ENCODE results near the gene PPIL3.
"Not testable (repeated sequence)": the region's sequence is repeated elsewhere in the genome, so short reads cannot be mapped to it uniquely, and the experiment has no call there.

PPIL3 gene

GRCh38 chr2:200888704-200889625 is at the start of gene PPIL3, which contains the start of gene NIF3L1:
PPIL3 (minus strand) TSS chr2:200889077; CDS start chr2:200887615, 1,462 bp downstream.
NIF3L1 (plus strand) TSS chr2:200889371; CDS start chr2:200891944, 2,573 bp downstream.
- peak; percentile 96 for DNase-seq (ENCODE audit: low spot score)

DNA sequence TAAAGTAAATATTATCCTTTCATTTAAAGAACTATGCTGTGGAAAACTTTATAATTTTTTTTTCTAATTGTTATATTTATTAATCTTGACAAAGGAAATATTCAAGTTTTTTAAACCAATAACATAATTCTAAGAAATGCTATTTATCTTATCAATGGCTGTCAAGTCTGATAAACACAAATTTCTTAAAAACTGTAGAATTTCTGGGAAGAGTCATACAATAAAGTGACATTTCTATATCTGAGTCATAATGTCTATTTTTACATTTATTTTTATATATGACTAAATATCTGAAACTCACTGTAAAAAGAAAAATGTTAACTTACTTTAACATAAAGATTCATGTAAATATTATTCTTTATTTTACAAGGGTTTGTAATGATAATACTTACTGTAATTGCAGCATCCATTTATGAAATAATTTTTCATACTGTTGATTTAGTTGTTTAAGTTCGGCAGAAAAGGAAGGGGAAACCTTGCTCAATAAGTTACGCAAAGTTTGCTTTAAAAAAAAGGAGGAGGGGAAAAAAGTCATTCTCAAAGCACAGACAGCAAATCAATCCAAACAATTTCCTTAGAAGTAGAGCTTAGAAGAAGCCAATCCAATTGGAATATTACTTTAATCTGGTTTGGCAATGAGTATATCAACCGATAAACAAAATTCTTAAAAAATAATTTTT is 42.2 kb upstream of the PPIL3 start:
- DNase-seq (ENCODE audit: low spot score) = no peak

DNA sequence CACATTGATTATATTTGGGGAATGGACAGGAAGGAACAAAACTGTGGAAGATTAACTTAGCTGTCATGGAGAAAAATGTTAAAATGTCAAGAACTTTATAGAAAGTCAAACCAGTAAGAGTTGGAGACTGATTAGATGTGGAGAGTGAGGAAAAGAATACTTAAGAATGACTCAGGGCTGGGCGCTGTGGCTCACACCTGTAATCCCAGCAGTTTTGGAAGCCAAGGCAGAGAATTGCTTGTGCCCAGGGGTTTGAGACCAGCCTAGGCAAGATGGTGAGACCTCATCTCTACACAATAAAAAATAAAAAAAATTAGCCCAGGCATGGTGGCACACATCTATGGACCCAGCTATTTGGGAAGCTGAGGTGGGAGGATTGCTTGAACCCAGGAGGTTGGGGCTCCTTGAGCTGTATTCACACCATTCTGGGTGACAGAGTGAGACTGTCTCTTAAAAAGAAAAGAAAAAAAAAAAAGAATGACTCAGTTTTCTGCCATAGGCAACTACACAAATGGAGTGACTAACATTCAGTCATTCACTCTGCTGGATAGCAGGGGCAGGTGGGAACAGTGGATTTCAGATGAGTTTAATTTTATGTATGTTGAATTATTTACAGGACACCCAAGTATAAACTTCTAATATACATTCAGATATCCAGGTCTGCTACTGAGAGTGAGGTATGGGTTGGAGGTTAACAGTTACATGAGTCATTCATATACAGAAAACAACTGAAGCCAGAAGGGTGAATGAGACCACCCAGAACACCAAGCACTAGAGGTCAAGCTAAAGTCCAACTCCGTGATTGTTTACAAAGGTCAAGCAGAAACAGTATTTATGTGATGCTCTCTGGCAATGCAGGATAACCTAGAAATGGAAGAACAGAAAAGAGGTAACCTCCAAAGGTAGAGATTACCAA is 40.7 kb upstream of the PPIL3 start:
- DNase-seq (ENCODE audit: low spot score) = no peak

DNA sequence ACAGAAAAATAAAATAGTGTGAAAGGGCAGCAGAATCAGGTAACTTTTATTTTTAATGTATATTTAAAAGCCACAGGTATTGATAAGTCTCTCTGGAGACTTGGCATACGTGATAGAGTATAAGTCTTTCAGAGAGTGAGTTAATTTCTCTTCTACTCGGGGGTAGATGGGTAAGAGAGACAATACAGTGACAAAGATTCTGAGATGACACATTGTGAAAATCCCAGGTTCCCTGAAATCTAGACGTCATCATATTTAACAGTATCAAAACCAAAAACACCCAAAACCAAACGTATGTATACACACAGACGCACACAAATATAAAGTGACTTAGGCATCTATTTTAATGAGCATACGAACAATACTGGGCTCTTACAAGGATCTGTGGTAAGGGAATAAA is 33.6 kb upstream of the PPIL3 start:
- no peak for DNase-seq (ENCODE audit: low spot score)

DNA sequence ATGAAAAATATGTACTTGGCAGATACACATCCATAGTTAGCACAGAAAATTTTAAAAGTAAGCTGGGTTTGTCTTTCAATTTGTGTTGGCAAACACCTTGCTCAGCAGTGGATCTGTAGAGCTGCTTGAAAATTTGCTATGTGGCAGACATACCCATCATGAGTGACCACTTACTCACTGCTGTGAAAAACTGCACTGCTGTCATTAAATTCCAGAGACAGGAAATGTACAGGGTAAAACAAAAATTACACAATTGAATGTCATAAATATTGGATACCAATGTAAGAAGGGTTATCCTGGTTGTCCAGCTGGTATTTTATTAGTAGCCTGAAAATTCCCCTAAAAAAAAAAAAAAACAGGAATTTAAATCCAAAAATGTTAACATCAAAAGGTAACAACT is 24.8 kb upstream of the PPIL3 start:
- no peak for DNase-seq (ENCODE audit: low spot score)

- no peak for DNase-seq (ENCODE audit: low spot score)
These were observed 21.1 kb upstream of the PPIL3 start for GRCh38 chr2:200909958-200910357.

DNA sequence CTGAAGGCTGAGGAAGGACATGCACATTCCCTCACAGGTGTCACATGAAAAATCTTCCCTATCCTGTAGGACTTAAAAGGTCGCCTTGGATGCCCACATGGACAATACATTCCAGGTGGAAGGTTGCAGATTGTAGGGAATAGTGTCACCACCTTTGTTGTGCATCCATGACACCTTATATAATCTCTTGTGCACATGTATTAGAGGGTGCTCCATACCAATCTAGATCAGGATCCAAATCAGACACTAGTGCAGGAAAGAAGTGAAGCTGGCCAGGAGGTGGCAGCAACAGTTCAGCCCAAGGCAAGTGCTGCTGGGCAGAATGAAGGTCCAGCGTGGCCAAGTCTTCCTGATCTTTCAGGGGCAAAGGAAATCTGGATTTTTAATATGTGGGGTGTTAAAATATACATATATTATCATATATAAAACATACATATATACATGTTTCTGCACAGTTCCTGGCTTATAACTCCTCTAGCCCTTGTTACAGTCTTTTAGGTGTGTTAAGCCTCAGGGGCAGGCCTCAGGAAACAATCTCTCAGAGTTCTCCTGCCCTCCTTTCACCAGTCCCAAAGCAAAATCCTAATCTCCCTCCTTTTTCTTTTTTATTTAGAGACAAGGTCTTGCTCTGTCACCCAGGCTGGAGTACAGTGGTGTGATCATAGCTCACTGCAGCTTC is 16.9 kb upstream of the PPIL3 start:
- DNase-seq (ENCODE audit: low spot score) = peak; percentile 49

DNA sequence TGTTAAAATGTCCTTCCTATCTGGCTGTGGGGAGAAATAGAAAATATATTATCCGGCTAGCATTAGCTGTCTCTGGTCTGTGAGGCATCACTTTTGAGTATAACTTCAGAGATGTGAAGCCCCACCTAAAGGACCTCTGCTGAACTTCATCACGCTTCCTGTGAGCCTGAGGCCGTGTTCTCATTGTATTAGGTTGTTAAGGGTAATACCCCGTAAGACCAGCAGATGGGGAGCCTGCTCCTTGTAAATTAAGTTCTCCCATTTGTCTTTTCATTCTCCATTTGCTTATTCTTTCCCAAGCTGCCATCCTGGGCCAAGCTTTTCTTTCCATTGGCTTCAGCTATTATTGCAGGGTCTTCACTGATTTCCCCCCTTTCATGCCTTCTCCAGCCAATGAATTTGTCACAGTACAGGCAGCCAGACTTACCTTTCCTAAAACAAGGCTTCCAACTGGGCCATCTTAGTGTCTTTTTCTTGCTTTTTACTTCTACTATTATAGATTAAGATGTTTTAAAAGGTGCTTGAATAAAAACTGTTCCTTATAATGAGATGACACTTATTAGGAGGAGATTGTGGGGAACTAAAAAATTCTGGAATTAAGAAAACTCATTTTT is 12.7 kb upstream of the PPIL3 start:
- DNase-seq (ENCODE audit: low spot score) = peak; percentile 88

- DNase-seq (ENCODE audit: low spot score) = no peak
These were observed 10.6 kb upstream of the PPIL3 start for GRCh38 chr2:200899482-200899881.

DNA sequence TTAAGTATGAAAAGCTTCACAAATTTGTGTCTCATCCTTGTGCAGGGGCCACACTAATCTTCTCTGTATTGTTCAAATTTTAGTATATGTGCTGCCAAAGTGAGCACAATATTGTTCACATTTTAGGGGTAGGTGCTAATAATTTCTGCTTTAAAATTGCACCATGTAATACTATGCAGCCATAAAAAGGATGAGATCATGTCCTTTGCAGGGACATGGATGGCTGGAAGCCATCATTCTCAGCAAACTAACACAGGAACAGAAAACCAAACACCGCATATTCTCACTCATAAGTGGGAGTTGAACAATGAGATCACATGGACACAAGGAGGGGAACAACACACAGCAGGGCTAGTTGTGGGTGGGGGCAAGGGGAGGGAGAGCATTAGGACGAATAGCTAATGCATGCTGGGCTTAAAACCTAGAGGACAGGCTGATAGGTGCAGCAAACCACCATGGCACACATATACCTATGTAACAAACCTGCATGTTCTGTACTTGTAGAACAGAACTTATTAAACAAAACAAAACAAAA is 7.1 kb downstream of the PPIL3 start:
- not testable (repeated sequence) for DNase-seq (ENCODE audit: low spot score)

DNA sequence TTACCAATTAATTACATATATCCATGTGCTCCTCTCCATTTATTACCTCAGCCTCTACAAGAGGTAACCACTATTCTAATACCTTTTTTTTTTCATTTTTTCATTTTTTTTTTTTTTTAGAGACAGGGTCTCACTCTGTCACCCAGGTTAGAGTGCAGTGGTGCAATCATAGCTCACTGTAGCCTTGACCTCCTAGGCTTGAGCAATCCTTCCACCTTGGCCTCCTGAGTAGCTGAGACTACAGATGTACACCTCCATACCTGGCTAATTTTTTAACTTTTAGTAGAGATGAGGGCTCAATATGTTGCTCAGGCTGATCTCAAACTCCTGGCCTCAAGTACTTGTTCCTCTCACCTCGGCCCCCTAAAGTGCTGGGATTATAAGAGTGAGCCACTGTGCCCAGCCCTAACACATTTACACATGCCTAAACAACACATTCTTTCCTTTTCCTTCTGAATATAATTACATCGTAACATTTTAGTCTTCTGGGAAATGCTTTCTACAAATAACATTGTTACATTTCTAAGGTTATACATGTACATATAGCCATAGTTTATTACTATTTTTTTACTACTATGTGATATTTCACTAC is 10.5 kb downstream of the PPIL3 start:
- no peak for DNase-seq (ENCODE audit: low spot score)

- DNase-seq (ENCODE audit: low spot score) = no peak
These were observed 11.4 kb downstream of the PPIL3 start for GRCh38 chr2:200877443-200877842.

- DNase-seq (ENCODE audit: low spot score) = no peak
These were observed 15.3 kb downstream of the PPIL3 start for GRCh38 chr2:200873560-200873959.

- no peak for DNase-seq (ENCODE audit: low spot score)
These were observed 17.7 kb downstream of the PPIL3 start for GRCh38 chr2:200871151-200871550.

GRCh38 chr2:200869014-200869413 is 19.9 kb downstream of the PPIL3 start:
- no peak for DNase-seq (ENCODE audit: low spot score)

DNA sequence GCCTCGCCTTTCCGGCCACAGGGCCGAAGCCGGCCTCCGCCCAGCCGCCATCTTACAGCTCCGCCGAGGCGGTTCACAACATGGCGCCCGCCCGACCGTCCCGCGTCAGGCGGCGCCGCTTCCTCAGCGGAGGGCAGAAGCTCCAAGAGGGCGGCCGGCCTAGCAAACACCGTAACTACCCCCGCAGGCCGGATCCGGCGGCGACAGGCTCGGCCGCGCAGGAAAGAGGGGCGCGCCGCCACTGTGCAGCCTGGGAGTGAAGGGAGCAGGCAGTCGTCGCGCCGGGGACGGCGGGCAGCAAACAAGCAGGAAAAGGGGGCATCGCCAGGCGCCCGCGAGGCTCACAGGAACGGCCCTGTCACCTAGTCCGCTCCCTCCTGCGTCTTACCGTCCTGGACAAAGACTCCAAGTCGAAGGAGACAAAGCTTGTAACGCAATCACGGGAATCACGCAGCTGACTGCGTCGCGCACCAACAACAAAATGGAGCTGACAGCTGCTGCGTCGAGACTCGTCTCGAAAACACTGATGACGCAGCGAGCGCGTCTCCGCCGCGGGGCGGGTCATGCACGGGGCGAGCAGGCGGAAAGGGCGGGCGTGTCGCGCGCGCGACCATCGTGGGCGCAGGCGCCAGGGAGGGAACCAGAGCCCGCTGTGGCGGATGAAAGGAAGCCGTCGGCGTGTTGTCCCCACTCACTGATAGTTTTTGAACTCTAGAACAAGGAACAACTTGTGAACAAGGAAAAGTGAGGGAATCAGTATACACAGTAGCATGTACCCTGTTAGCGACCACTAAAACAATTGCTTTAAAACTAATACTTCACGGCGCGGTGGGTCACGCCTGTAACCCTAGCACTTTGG is 24.5 kb downstream of the PPIL3 start, which contains the start of gene CLK1:
TSS of gene CLK1 (minus strand) at position 483 of the 859 bp plus-strand sequence. CDS start 2,796 bp downstream, outside the sequence.
- peak; percentile 95 for DNase-seq (ENCODE audit: low spot score)

DNA sequence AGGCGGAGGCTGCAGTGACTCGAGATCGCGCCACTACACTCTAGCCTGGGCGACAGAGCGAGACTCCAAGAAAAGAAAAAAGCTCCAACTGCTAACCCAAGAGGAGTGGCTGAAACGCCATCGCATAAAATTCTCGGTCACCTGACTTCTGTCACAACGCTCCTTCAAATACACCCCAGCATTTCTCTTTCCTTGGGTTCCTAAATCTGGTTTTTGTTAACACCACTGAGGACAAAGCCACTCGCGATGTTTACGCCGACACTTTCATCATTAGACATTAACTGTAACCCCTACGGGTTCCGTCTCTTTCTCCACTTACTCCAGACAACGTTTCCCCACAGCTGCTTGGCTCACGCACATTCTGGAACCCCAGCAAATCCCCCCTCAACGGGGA is 25.1 kb downstream of the PPIL3 start:
- DNase-seq (ENCODE audit: low spot score) = no peak

- peak; percentile 71 for DNase-seq (ENCODE audit: low spot score)
These were observed 26.3 kb downstream of the PPIL3 start for GRCh38 chr2:200862532-200863000.

DNA sequence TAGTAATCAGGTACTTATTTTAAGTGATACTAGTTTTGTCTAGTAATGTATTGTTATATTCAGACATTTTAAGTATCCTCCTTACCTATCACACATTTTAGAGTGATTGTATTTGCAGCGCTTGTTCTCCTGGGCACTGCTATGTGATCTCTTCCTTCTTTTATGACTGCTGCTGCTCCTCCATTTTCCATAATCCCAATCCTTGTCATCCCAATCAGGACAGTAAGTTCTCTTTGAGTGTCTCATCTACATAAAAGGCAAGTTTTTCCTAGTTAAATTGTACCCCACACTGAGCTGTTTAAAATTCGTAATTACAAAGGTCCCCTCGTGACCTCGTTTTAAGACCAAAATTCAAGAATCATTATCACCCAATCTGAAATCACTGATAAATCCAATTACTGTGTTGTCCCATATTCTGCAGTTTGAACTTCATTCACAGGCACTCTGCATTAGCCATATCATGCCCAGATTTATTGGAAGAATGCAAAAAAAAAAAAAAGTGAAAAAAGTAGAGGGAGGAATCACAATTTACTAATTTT is 27.2 kb downstream of the PPIL3 start:
- DNase-seq (ENCODE audit: low spot score) = no peak
